Prostate gland (tissue), 2 donors: ENCODE data around the gene CPNE4.

Experiments
- POLR2A ChIP-seq: fragments of 450-650 bp; IDR thresholded peaks from one replicate; pipeline ENCODE4 v1.6.1; 2016; ENCODE audit warnings: antibody characterized with exemption, mild to moderate bottlenecking
- POLR2AphosphoS5 ChIP-seq: sonication (generic); formaldehyde crosslinking; IDR thresholded peaks from one replicate; pipeline ENCODE4 v1.6.1; 2017; ENCODE audit warnings: antibody characterized with exemption
- TF ChIP-seq, protein P1 (sequence below), 4 experiments: fragments of 200-600 bp in 2 of 4; fragments of 450-650 bp in 2 of 4; sonication (generic) in 2 of 4; IDR thresholded peaks; 1 replicate in 3 of 4; 2 replicates in 1 of 4; pipeline ENCODE4 v1.5.1; 2016 to 2019; ENCODE audit warnings: antibody characterized with exemption in 4 of 4, mild to moderate bottlenecking in 2 of 4, moderate library complexity in 2 of 4

DNA sequence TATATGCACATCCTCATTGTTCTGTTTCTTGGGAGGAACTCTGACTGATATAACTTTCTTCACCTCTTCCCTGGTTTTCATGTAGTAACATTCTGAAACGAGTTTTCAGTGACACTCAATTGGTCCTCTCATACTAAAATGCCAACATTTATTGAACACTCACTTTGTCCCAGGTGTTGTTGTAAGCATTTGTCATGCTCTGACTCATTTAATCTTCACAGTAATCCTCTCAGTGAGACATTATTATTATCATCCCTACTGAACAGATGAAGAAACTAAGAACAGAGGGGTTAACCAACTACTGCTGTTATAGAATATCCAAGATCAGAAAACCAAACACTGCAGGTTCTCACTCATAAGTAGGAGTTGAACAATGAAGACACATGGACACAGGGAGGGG lies 437.9 kb downstream of the CPNE4 start:
- no peak for TF ChIP-seq POLR2AphosphoS5
- TF ChIP-seq, protein P1, sequence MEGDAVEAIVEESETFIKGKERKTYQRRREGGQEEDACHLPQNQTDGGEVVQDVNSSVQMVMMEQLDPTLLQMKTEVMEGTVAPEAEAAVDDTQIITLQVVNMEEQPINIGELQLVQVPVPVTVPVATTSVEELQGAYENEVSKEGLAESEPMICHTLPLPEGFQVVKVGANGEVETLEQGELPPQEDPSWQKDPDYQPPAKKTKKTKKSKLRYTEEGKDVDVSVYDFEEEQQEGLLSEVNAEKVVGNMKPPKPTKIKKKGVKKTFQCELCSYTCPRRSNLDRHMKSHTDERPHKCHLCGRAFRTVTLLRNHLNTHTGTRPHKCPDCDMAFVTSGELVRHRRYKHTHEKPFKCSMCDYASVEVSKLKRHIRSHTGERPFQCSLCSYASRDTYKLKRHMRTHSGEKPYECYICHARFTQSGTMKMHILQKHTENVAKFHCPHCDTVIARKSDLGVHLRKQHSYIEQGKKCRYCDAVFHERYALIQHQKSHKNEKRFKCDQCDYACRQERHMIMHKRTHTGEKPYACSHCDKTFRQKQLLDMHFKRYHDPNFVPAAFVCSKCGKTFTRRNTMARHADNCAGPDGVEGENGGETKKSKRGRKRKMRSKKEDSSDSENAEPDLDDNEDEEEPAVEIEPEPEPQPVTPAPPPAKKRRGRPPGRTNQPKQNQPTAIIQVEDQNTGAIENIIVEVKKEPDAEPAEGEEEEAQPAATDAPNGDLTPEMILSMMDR (IDR thresholded peaks at IDR 0.05) = no peak
- no peak for TF ChIP-seq POLR2A
